HEK293 (cell line): ENCODE measurements around the gene STK24.

Source experiments
- EGR2 ChIP-seq: fragments of 450-650 bp; formaldehyde crosslinking; IDR thresholded peaks from 2 replicates; pipeline ENCODE4 v1.5.1; 2016; ENCODE audit warnings: low read depth, missing biosample characterization, missing genetic modification characterization
- ZBTB17 ChIP-seq: fragments of 450-650 bp; formaldehyde crosslinking; IDR thresholded peaks from 2 replicates; pipeline ENCODE4 v1.5.1; 2016; ENCODE audit warnings: missing biosample characterization, missing genetic modification characterization
- ZNF548 ChIP-seq: fragments of 450-650 bp; formaldehyde crosslinking; IDR thresholded peaks from 2 replicates; pipeline ENCODE4 v1.5.1; 2016; ENCODE audit warnings: missing biosample characterization, missing genetic modification characterization
- ZNF654 ChIP-seq: fragments of 450-650 bp; formaldehyde crosslinking; IDR thresholded peaks from 2 replicates; pipeline ENCODE4 v1.5.1; 2016; ENCODE audit warnings: low read depth, missing biosample characterization, missing genetic modification characterization
- ZSCAN18 ChIP-seq: fragments of 450-650 bp; formaldehyde crosslinking; IDR thresholded peaks from 2 replicates; pipeline ENCODE4 v1.5.1; 2016; ENCODE audit warnings: missing biosample characterization, missing genetic modification characterization
- TF ChIP-seq, protein P1 (sequence below): fragments of 450-650 bp; formaldehyde crosslinking; IDR thresholded peaks from 2 replicates; pipeline ENCODE4 v1.5.1; 2016; ENCODE audit warnings: missing biosample characterization, missing genetic modification characterization
- TF ChIP-seq, protein P2 (sequence below): fragments of 450-650 bp; formaldehyde crosslinking; IDR thresholded peaks from 2 replicates; pipeline ENCODE4 v1.5.1; 2016; ENCODE audit warnings: missing biosample characterization, missing genetic modification characterization

GRCh38 chr13:98443800-98444325, 133.0 kb downstream of the STK24 start:
- TF ChIP-seq, protein P1, sequence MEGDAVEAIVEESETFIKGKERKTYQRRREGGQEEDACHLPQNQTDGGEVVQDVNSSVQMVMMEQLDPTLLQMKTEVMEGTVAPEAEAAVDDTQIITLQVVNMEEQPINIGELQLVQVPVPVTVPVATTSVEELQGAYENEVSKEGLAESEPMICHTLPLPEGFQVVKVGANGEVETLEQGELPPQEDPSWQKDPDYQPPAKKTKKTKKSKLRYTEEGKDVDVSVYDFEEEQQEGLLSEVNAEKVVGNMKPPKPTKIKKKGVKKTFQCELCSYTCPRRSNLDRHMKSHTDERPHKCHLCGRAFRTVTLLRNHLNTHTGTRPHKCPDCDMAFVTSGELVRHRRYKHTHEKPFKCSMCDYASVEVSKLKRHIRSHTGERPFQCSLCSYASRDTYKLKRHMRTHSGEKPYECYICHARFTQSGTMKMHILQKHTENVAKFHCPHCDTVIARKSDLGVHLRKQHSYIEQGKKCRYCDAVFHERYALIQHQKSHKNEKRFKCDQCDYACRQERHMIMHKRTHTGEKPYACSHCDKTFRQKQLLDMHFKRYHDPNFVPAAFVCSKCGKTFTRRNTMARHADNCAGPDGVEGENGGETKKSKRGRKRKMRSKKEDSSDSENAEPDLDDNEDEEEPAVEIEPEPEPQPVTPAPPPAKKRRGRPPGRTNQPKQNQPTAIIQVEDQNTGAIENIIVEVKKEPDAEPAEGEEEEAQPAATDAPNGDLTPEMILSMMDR (tag by site-specific recombination): no peak
- TF ChIP-seq ZSCAN18 (tag by site-specific recombination) (no peak), ZNF654 (tag by site-specific recombination) (no peak), ZBTB17 (tag by site-specific recombination) (no peak), EGR2 (tag by site-specific recombination) (no peak), ZNF548 (tag by site-specific recombination) (no peak)
- TF ChIP-seq, protein P2, sequence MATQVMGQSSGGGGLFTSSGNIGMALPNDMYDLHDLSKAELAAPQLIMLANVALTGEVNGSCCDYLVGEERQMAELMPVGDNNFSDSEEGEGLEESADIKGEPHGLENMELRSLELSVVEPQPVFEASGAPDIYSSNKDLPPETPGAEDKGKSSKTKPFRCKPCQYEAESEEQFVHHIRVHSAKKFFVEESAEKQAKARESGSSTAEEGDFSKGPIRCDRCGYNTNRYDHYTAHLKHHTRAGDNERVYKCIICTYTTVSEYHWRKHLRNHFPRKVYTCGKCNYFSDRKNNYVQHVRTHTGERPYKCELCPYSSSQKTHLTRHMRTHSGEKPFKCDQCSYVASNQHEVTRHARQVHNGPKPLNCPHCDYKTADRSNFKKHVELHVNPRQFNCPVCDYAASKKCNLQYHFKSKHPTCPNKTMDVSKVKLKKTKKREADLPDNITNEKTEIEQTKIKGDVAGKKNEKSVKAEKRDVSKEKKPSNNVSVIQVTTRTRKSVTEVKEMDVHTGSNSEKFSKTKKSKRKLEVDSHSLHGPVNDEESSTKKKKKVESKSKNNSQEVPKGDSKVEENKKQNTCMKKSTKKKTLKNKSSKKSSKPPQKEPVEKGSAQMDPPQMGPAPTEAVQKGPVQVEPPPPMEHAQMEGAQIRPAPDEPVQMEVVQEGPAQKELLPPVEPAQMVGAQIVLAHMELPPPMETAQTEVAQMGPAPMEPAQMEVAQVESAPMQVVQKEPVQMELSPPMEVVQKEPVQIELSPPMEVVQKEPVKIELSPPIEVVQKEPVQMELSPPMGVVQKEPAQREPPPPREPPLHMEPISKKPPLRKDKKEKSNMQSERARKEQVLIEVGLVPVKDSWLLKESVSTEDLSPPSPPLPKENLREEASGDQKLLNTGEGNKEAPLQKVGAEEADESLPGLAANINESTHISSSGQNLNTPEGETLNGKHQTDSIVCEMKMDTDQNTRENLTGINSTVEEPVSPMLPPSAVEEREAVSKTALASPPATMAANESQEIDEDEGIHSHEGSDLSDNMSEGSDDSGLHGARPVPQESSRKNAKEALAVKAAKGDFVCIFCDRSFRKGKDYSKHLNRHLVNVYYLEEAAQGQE (tag by site-specific recombination): no peak
